ENCODE results near the gene HSD3B7. TPM values are rescaled to one million over a fixed set of nuclear protein-coding genes. Genes with fewer than 3 reads are reported as not detected.

Gene HSD3B7
- total RNA-seq, 4 donors from 2014 or later, result 14.9 to 42.9 (median 22.5) TPM

DNA sequence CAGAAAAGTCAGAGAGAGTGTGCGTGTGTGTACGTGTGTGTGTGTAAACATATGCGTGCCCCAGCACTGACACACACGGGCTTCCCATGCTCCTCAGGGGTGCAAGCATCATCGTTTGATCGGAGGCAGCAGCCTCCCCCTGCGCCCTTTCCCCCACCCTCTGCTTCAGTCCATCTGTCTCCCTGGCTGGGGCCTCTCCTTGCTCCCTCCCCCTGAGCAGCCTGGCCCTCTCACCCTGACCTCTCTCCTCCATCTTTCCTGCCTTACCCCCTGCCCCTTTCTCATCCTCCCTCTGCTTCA lies 21.0 kb downstream of the HSD3B7 start:
- Histone ChIP-seq H3K27ac (no peak overlapping the region), H3K4me3 (no peak overlapping the region), H3K9me3 (no peaks in the 10 kb centered on the region), H3K27me3 (peaks cover 0 to 38% of the 10 kb centered on the region in 2 donors), H3K36me3 (no peaks in the 10 kb centered on the region), H3K4me1 (peaks cover 0 to 6% (median 2%) of the 10 kb centered on the region in 4 donors)
- 35 to 43% methylated on average over 7 of the region's 7 CpGs for WGBS, 2 donors
- no peak for TF ChIP-seq EP300 (IDR thresholded peaks at IDR 0.05)
- no peak for TF ChIP-seq POLR2A (IDR thresholded peaks at IDR 0.05)
- no peak for TF ChIP-seq CTCF (IDR thresholded peaks at IDR 0.05)
- no peak for DNase-seq (ENCODE audit: low spot score in 2 of 2)

DNA sequence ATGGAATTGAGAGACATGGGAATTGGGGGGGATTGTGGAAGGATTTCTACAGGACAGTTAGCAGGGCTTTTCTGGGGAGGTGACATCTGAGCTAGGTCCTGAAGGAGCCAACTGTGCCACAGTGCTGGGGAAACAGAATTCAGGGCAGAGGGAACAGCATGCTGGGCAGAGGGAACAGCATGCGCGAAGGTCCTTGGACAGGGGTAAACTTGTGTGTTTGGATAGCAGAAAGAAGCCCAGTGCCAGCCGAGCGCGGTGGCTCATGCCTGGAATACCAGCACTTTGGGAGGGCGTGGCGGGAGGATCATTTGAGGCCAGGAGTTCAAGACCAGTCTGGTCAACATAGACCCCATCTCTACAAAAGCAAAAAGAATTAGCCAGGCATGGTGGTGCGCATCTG lies 21.6 kb downstream of the HSD3B7 start:
- Histone ChIP-seq H3K4me3 (no peak overlapping the region), H3K27me3 (peaks cover 0 to 43% of the 10 kb centered on the region in 2 donors), H3K9me3 (no peaks in the 10 kb centered on the region), H3K36me3 (no peaks in the 10 kb centered on the region), H3K4me1 (peaks cover 0 to 6% (median 2%) of the 10 kb centered on the region in 4 donors), H3K27ac (no peak overlapping the region)
- DNase-seq (ENCODE audit: low spot score in 2 of 2), result no peak
- WGBS, 2 donors, result 93% methylated on average over 8 of the region's 8 CpGs
- TF ChIP-seq EP300 (IDR thresholded peaks at IDR 0.05), result no peak
- no peak for TF ChIP-seq CTCF (IDR thresholded peaks at IDR 0.05)
- no peak for TF ChIP-seq POLR2A (IDR thresholded peaks at IDR 0.05)

DNA sequence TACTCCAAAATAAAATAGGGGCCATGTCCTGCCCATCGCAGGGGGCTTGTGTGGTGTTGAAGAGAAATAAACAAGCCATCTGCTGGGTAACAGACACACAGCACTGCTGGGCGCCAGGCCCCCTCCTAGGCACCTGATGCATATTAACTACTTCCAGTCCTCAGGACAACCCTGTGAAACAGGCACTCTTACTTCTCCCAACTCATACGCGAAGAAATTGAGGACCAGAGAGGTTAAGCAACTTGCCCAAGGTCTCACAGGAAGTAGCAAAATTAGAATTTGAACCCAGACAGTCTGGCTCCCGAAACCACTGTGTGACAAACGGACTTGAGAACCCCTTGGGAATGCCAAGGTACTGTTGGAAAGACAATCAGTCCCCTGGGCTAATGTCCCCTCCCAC lies 22.7 kb downstream of the HSD3B7 start:
- no peak for TF ChIP-seq POLR2A (IDR thresholded peaks at IDR 0.05)
- TF ChIP-seq EP300 (IDR thresholded peaks at IDR 0.05), result no peak
- TF ChIP-seq CTCF (IDR thresholded peaks at IDR 0.05), result no peak
- WGBS, 2 donors, result 62 to 69% methylated on average over 6 of the region's 6 CpGs
- Histone ChIP-seq H3K4me3 (no peak overlapping the region), H3K27me3 (peaks cover 0 to 54% of the 10 kb centered on the region in 2 donors), H3K4me1 (peaks cover 0 to 6% (median 2%) of the 10 kb centered on the region in 4 donors), H3K9me3 (no peaks in the 10 kb centered on the region), H3K36me3 (no peaks in the 10 kb centered on the region), H3K27ac (no peak overlapping the region)
- DNase-seq (ENCODE audit: low spot score in 2 of 2), result no peak

DNA sequence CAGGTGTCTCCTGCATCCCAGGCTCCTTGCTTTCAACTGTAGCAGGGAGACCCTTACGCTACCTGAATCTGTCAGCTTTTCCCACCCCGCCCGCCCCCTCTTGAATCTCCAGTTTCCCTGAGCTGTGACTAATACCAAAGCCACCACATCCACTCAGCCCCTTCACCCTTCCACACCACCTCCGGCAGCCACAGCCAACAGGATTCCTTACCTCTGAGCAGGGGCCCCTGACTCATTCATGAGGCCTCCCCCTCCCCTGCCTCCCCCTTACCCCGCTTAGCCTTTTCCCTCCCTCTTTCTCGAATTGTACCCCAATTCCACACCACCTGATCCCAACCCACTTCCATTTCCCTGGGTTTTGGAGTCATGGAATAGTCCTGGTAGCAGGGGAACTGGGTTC lies 23.1 kb downstream of the HSD3B7 start:
- no peak overlapping the region for H3K4me3 ChIP-seq
- H3K36me3 ChIP-seq, result no peaks in the 10 kb centered on the region
- H3K9me3 ChIP-seq, result no peaks in the 10 kb centered on the region
- peaks cover 0 to 58% of the 10 kb centered on the region in 2 donors for H3K27me3 ChIP-seq
- TF ChIP-seq CTCF (IDR thresholded peaks at IDR 0.05), result no peak
- TF ChIP-seq POLR2A (IDR thresholded peaks at IDR 0.05), result no peak
- TF ChIP-seq EP300 (IDR thresholded peaks at IDR 0.05), result no peak
- H3K27ac ChIP-seq, result no peak overlapping the region
- H3K4me1 ChIP-seq, result peaks cover 0 to 6% (median 2%) of the 10 kb centered on the region in 4 donors
- DNase-seq (ENCODE audit: low spot score in 2 of 2), result no peak
- WGBS, 2 donors, result 78 to 81% methylated on average over 6 of the region's 6 CpGs

DNA sequence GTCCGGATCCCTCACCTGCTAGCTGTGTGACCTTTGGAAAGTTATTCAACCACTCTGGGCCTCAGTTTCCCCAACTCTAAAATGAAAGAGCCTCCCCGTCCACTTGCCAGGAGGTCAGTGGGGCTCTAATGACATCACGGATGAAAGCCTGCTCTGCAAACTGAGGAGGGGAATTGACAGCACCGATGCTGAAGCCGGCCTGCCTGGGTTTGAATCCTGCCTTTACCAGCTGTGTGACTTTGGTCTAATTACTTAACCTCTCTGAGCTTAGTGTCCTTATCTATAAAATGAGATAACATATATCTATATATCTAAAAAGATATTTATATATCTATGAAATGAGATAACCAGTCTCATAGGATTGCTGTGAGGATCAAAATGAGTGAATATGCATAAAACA lies 23.5 kb downstream of the HSD3B7 start:
- Histone ChIP-seq H3K9me3 (no peaks in the 10 kb centered on the region), H3K4me3 (no peak overlapping the region), H3K4me1 (peaks cover 0 to 6% (median 2%) of the 10 kb centered on the region in 4 donors), H3K27me3 (peaks cover 0 to 58% of the 10 kb centered on the region in 2 donors), H3K27ac (no peak overlapping the region), H3K36me3 (no peaks in the 10 kb centered on the region)
- TF ChIP-seq EP300 (IDR thresholded peaks at IDR 0.05) (no peak), POLR2A (IDR thresholded peaks at IDR 0.05) (no peak), CTCF (IDR thresholded peaks at IDR 0.05) (no peak)
- no peak for DNase-seq (ENCODE audit: low spot score in 2 of 2)
- 82 to 84% methylated on average over 5 of the region's 5 CpGs for WGBS, 2 donors
